ENCODE results near the gene SPTBN2.

DNA sequence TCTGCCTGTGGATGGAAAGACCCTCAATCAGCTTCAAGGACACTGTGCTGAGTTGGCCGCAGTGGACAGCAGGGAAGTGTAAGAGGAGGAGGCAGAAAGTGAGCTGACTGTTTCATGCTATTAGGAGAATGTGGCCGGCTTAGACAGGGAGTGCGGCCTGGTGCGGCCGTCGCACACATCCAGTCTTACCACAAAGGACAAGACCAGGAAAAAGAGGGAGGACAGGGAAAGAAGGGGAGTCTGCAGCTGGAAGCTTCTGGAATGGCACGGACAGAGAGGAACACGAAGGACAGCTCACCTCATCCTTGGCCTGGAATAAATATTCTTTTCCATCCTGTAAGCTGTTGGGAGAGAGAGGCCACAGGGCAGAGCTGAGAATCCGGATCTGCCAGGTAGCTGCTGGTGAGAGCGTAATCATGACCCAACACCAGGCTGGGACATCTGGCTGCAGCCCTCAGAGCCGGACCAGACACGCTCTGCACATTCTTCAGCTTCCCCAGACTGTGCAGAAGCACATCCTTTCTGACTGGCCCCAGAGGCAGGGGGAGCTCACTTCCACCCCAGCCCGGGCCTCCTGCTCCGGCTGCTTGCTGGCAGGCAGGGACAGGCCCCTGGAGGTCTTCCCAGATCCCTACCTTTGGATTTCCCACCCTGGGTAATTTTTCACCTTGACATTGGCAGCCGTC is 42.8 kb downstream of the SPTBN2 start:
- TF ChIP-seq POLR2A (IDR thresholded peaks at IDR 0.05; ENCODE audit: low read depth, low read length) (no peak), POLR2AphosphoS5 (IDR thresholded peaks at IDR 0.05; ENCODE audit: low read depth, low read length) (no peak)
